ENCODE results near the gene CUEDC1.

GRCh38 chr17:57971572-57971971, 16.4 kb upstream of the CUEDC1 start:
- TF ChIP-seq POLR2AphosphoS5 (IDR thresholded peaks at IDR 0.05) = no peak
- TF ChIP-seq, protein P1, sequence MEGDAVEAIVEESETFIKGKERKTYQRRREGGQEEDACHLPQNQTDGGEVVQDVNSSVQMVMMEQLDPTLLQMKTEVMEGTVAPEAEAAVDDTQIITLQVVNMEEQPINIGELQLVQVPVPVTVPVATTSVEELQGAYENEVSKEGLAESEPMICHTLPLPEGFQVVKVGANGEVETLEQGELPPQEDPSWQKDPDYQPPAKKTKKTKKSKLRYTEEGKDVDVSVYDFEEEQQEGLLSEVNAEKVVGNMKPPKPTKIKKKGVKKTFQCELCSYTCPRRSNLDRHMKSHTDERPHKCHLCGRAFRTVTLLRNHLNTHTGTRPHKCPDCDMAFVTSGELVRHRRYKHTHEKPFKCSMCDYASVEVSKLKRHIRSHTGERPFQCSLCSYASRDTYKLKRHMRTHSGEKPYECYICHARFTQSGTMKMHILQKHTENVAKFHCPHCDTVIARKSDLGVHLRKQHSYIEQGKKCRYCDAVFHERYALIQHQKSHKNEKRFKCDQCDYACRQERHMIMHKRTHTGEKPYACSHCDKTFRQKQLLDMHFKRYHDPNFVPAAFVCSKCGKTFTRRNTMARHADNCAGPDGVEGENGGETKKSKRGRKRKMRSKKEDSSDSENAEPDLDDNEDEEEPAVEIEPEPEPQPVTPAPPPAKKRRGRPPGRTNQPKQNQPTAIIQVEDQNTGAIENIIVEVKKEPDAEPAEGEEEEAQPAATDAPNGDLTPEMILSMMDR (IDR thresholded peaks at IDR 0.05) = no peak
